ENCODE measurements around the gene LDB2.

DNA sequence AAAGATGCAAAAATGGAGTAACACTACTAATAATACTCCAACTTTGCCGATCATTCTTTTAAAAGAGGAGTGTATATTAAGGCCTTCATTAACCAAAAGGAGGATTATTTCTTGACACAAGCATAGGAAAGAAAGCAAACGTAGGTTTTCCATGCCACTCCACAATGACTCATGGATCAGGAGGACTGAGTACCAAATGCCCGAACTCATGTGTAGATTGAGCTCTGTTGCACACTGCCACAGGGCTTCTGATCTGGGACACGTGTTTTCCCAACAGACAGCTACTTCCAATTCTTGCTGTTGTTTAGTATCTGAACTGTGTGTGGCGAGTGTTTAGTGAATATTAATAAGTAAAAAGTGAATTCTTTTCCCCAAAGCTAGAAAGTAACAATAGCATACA is 131.2 kb downstream of the LDB2 start:
- TF ChIP-seq, protein P1, sequence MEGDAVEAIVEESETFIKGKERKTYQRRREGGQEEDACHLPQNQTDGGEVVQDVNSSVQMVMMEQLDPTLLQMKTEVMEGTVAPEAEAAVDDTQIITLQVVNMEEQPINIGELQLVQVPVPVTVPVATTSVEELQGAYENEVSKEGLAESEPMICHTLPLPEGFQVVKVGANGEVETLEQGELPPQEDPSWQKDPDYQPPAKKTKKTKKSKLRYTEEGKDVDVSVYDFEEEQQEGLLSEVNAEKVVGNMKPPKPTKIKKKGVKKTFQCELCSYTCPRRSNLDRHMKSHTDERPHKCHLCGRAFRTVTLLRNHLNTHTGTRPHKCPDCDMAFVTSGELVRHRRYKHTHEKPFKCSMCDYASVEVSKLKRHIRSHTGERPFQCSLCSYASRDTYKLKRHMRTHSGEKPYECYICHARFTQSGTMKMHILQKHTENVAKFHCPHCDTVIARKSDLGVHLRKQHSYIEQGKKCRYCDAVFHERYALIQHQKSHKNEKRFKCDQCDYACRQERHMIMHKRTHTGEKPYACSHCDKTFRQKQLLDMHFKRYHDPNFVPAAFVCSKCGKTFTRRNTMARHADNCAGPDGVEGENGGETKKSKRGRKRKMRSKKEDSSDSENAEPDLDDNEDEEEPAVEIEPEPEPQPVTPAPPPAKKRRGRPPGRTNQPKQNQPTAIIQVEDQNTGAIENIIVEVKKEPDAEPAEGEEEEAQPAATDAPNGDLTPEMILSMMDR (IDR thresholded peaks at IDR 0.05) = no peak
- no peak for TF ChIP-seq ZFX (IDR thresholded peaks at IDR 0.05; ENCODE audit: borderline replicate concordance)
